Activated CD4-positive, alpha-beta T cell treated with anti-CD3 and anti-CD28 coated beads, Interleukin-2, amount 50 U/mL, for 16 hours (primary cell): Measurements from ENCODE around the gene UTS2B.
A peak's percentile ranks its signal among the peaks of the same experiment; 100 is the strongest.

Experiments used
- DNase-seq: peaks from one replicate; pipeline ENCODE4 v3.0.0-alpha.2; 2020

The UTS2B gene

GRCh38 chr3:191320316-191320715 is 10.0 kb downstream of the UTS2B start:
- DNase-seq, result no peak

GRCh38 chr3:191316876-191317603 is 13.3 kb downstream of the UTS2B start:
- DNase-seq, result no peak

- no peak for DNase-seq
These were observed 16.1 kb downstream of the UTS2B start for GRCh38 chr3:191314109-191314728.

GRCh38 chr3:191313296-191313695 is 17.0 kb downstream of the UTS2B start:
- DNase-seq, result no peak

GRCh38 chr3:191307341-191307740 is 23.0 kb downstream of the UTS2B start:
- no peak for DNase-seq

- no peak for DNase-seq
These were observed 23.9 kb downstream of the UTS2B start for GRCh38 chr3:191306428-191306827.

- no peak for DNase-seq
These were observed 26.7 kb downstream of the UTS2B start for GRCh38 chr3:191303596-191303995.

- no peak for DNase-seq
These were observed 27.9 kb downstream of the UTS2B start for GRCh38 chr3:191302451-191302850.

GRCh38 chr3:191301782-191302411 is 28.4 kb downstream of the UTS2B start:
- no peak for DNase-seq

- no peak for DNase-seq
These were observed 29.3 kb downstream of the UTS2B start for GRCh38 chr3:191301017-191301416.

- no peak for DNase-seq
These were observed 29.9 kb downstream of the UTS2B start for GRCh38 chr3:191300422-191300821.

GRCh38 chr3:191298846-191299245 is 31.5 kb downstream of the UTS2B start:
- DNase-seq, result no peak

- DNase-seq, result no peak
These were observed 34.2 kb downstream of the UTS2B start for GRCh38 chr3:191296041-191296541.

GRCh38 chr3:191294291-191294690 is 36.0 kb downstream of the UTS2B start:
- no peak for DNase-seq

GRCh38 chr3:191292243-191293015 is 37.9 kb downstream of the UTS2B start:
- DNase-seq, result no peak

GRCh38 chr3:191290311-191291025 is 39.9 kb downstream of the UTS2B start:
- DNase-seq, result peak; percentile 1

- DNase-seq, result peak; percentile 30
These were observed 46.9 kb downstream of the UTS2B start for GRCh38 chr3:191283400-191283799.

- peak; percentile 1 for DNase-seq
These were observed 47.8 kb downstream of the UTS2B start for GRCh38 chr3:191282251-191283185.

GRCh38 chr3:191280882-191281281 is 49.4 kb downstream of the UTS2B start:
- no peak for DNase-seq

- DNase-seq, result no peak
These were observed 50.2 kb downstream of the UTS2B start for GRCh38 chr3:191280111-191280510.

GRCh38 chr3:191275751-191276150 is 54.6 kb downstream of the UTS2B start:
- no peak for DNase-seq
